ENCODE results near the gene IPPK. TPM values are rescaled to one million over a fixed set of nuclear protein-coding genes. Genes with fewer than 3 reads are reported as not detected.

IPPK gene
- total RNA-seq, 4 donors from 2014 or later: 8.0 to 18.8 (median 11.0) TPM

DNA sequence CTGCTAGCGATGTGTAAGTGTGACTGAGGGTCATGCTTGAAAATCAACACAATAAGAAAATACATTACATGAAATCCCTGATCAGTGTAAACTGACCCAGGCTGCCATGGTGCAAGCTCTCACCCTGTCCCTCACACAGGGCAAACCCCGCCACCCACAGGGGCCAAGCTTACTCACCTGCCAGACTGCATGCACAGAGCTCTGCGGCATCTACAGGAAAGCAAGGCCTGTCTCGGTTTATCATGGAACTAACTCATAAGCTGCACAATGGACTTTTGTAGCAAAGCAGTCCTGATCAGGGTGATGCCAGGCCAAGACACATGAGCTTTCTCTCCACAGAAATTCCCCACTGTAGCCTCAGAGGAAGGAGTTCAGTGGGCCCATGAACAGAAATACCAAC lies 9.7 kb downstream of the IPPK start:
- H3K36me3 ChIP-seq: peaks cover 0 to 40% (median 3%) of the 10 kb centered on the region in 3 donors
- no peaks in the 10 kb centered on the region for H3K27me3 ChIP-seq
- no peak for DNase-seq (ENCODE audit: low spot score in 2 of 2)
- no peak for TF ChIP-seq EP300 (IDR thresholded peaks at IDR 0.05)
- TF ChIP-seq, protein P1, sequence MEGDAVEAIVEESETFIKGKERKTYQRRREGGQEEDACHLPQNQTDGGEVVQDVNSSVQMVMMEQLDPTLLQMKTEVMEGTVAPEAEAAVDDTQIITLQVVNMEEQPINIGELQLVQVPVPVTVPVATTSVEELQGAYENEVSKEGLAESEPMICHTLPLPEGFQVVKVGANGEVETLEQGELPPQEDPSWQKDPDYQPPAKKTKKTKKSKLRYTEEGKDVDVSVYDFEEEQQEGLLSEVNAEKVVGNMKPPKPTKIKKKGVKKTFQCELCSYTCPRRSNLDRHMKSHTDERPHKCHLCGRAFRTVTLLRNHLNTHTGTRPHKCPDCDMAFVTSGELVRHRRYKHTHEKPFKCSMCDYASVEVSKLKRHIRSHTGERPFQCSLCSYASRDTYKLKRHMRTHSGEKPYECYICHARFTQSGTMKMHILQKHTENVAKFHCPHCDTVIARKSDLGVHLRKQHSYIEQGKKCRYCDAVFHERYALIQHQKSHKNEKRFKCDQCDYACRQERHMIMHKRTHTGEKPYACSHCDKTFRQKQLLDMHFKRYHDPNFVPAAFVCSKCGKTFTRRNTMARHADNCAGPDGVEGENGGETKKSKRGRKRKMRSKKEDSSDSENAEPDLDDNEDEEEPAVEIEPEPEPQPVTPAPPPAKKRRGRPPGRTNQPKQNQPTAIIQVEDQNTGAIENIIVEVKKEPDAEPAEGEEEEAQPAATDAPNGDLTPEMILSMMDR (IDR thresholded peaks at IDR 0.05): no peak
- TF ChIP-seq POLR2A (IDR thresholded peaks at IDR 0.05): no peak
- H3K9me3 ChIP-seq: no peaks in the 10 kb centered on the region
- H3K27ac ChIP-seq: peak overlapping the region in 2 of 4 donors; percentile 43 to 47
- 53 to 58% methylated on average over 4 of the region's 4 CpGs for WGBS, 2 donors
- H3K4me3 ChIP-seq: no peak overlapping the region
- H3K4me1 ChIP-seq: peaks cover 0 to 38% (median 0%) of the 10 kb centered on the region in 4 donors

DNA sequence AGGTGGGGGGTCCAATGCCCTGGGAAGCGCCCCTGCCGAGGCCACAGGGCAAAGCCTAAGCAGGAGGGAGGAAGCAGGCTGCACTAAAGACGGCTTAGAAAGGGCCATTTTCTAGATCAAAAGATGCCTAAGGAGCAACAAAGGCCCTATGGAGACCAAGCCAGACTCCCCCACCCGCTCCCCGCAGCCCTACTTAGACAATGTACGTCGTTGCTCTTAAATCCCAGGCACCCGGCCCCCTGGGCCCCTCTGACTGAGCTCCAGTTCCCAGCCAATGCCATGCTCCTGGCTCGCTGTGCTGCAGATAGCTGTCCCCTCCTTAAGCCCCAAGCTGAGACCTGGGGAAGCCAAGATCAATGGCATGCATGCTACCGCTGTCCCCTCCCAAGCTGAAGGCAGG lies 10.3 kb downstream of the IPPK start:
- H3K27ac ChIP-seq: peak overlapping the region in 2 of 4 donors; percentile 43 to 47
- H3K36me3 ChIP-seq: peaks cover 0 to 47% (median 3%) of the 10 kb centered on the region in 3 donors
- 39 to 63% methylated on average over 10 of the region's 10 CpGs for WGBS, 2 donors
- TF ChIP-seq, protein P1 (IDR thresholded peaks at IDR 0.05): no peak
- no peak for TF ChIP-seq EP300 (IDR thresholded peaks at IDR 0.05)
- TF ChIP-seq POLR2A (IDR thresholded peaks at IDR 0.05): no peak
- no peaks in the 10 kb centered on the region for H3K9me3 ChIP-seq
- H3K4me1 ChIP-seq: peaks cover 0 to 39% (median 0%) of the 10 kb centered on the region in 4 donors
- DNase-seq (ENCODE audit: low spot score in 2 of 2): no peak
- H3K4me3 ChIP-seq: no peak overlapping the region
- no peaks in the 10 kb centered on the region for H3K27me3 ChIP-seq

DNA sequence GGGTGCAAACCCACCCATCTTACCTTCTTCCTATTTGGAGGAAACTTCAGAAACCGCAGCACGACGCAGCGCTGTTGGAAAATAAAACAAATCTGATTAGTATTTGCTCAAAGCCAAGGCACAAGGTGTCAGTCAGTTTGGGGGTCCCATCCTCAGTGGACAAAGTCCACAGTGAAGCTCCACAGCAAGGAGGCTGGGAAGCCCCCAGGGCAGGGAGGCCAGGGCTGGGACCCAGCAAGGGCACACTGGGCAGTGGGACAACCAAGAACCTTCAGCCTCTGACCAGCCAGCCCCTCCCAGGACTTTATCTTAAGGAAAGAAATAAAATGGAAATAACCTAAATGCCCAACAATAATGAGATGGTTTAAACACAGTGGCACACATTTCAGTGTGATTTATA lies 11.3 kb downstream of the IPPK start:
- DNase-seq (ENCODE audit: low spot score in 2 of 2): no peak
- peaks cover 0 to 46% (median 3%) of the 10 kb centered on the region in 3 donors for H3K36me3 ChIP-seq
- H3K4me3 ChIP-seq: no peak overlapping the region
- no peak for TF ChIP-seq EP300 (IDR thresholded peaks at IDR 0.05)
- no peak for TF ChIP-seq POLR2A (IDR thresholded peaks at IDR 0.05)
- TF ChIP-seq, protein P1 (IDR thresholded peaks at IDR 0.05): no peak
- no peaks in the 10 kb centered on the region for H3K27me3 ChIP-seq
- WGBS, 2 donors: 95 to 98% methylated on average over 4 of the region's 4 CpGs
- peaks cover 0 to 49% (median 0%) of the 10 kb centered on the region in 4 donors for H3K4me1 ChIP-seq
- H3K9me3 ChIP-seq: no peaks in the 10 kb centered on the region
- H3K27ac ChIP-seq: no peak overlapping the region

DNA sequence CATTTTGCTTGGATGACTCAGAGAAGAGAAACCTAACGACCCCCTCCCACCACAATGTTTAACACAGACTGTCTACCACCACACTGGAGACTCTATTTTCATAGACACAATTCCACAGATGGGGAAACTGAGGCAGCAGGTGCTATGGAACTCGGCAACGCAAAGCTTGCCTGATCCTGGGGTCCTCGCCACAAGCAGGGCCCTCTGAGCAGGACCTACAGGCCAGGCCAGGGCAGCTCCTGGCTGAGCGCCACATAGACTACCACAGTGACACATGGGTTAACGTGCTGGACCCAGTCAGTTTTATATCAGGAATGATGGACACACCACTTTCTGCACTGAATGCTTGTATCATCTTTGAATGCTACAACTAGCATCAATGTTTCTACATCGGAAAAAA lies 11.8 kb downstream of the IPPK start:
- Histone ChIP-seq H3K27me3 (no peaks in the 10 kb centered on the region), H3K27ac (no peak overlapping the region), H3K9me3 (no peaks in the 10 kb centered on the region), H3K4me1 (peaks cover 0 to 49% (median 0%) of the 10 kb centered on the region in 4 donors), H3K36me3 (peaks cover 0 to 44% (median 3%) of the 10 kb centered on the region in 3 donors), H3K4me3 (no peak overlapping the region)
- 86 to 91% methylated on average over 7 of the region's 7 CpGs for WGBS, 2 donors
- DNase-seq (ENCODE audit: low spot score in 2 of 2): no peak
- no peak for TF ChIP-seq EP300 (IDR thresholded peaks at IDR 0.05)

DNA sequence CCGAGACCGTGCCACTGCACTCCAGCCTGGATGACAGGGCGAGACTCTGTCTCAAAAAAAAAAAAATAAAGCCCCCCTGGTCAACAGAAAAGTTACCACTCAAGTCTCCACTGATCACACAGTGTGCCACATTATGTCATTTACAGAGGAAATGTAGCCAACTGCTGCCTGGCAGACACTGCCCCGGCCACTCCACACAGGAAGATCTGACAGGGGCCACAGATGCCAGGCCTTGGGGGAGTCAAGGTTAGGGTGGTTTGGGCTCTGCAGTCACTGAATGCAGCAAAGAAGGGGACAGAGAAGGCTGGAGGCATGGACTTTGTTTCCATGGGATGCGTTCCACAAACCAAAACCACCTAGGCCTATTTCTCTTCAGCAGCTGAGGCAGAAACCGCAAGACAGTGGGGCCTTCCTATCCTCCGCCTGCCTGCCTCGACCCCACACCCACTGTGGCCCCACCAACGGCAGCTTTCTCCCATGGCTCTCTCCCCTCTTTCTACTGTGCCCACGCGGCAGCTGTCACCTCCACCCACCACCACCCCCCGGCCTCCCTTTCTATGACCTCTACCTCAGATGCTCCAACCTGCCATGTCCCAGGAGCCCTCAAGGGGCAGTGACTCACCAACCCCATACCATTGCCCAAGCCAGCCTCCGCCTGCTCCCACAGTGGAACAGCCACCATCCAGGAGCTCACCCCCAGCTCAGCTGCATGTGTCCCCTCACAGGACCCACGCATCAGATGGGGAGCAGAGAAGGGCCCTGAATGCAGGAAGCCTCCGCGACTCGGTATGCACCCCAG lies 12.4 kb downstream of the IPPK start:
- 89 to 90% methylated on average over 17 of the region's 17 CpGs for WGBS, 2 donors
- no peaks in the 10 kb centered on the region for H3K27me3 ChIP-seq
- H3K36me3 ChIP-seq: peaks cover 0 to 51% (median 3%) of the 10 kb centered on the region in 3 donors
- H3K9me3 ChIP-seq: no peaks in the 10 kb centered on the region
- DNase-seq (ENCODE audit: low spot score in 2 of 2): no peak
- TF ChIP-seq EP300 (IDR thresholded peaks at IDR 0.05) (no peak), POLR2A (IDR thresholded peaks at IDR 0.05) (no peak)
- TF ChIP-seq, protein P1 (IDR thresholded peaks at IDR 0.05): no peak
- no peak overlapping the region for H3K27ac ChIP-seq
- H3K4me1 ChIP-seq: peaks cover 0 to 49% (median 0%) of the 10 kb centered on the region in 4 donors
- no peak overlapping the region for H3K4me3 ChIP-seq

All from tibial nerve (tissue), 4 donors.